Upper lobe of right lung (tissue), 1 donor: ENCODE measurements around the gene IL23A. TPM values are rescaled to one million over a fixed set of nuclear protein-coding genes. Genes with fewer than 3 reads are reported as not detected.

Source experiments
- ATAC-seq: fragments of 200-7000 bp; cut with Tn5 transposase; one replicate; pipeline ENCODE4 v1.9.1; 2020; ENCODE audit warnings: mild to moderate bottlenecking, moderate library complexity
- DNase-seq: peaks from one replicate; pipeline ENCODE4 v3.0.0-alpha.2; 2020
- H3K27ac ChIP-seq: fragments of 200-600 bp; one replicate; pipeline ENCODE4 v1.8.0; 2022
- H3K27me3 ChIP-seq: fragments of 200-600 bp; one replicate; pipeline ENCODE4 v1.8.0; 2022; ENCODE audit warnings: mild to moderate bottlenecking
- H3K36me3 ChIP-seq: fragments of 200-600 bp; one replicate; pipeline ENCODE4 v1.8.0; 2022
- H3K4me1 ChIP-seq: fragments of 200-600 bp; one replicate; pipeline ENCODE4 v1.8.0; 2022
- H3K4me3 ChIP-seq: fragments of 200-600 bp; one replicate; pipeline ENCODE4 v1.8.0; 2022; ENCODE audit warnings: mild to moderate bottlenecking
- H3K9me3 ChIP-seq: fragments of 200-600 bp; one replicate; pipeline ENCODE4 v1.8.0; 2022
- intact Hi-C: fragments of 100-400 bp; cut with DNase I; formaldehyde crosslinking; loops from one replicate; pipeline ENCODE4 v1.11.0; 2022
- total RNA-seq: library from RNA; stranded (reverse); fragmentation: NEBNext Ultra II Directional; extraction: Animal tissue kit (Norgen Biotek cat#: 25700); gene quantifications from one replicate; pipeline ENCODE4 v1.2.1, GENCODE V29; 2021
- TF ChIP-seq, protein P1 (sequence below): fragments of 200-600 bp; IDR thresholded peaks from one replicate; pipeline ENCODE4 v1.8.0; 2022; ENCODE audit warnings: antibody characterized with exemption
- donor health status: DM: no; HTN: yes; CAD: no; lungs with severe emphysema.

The IL23A gene
- total RNA-seq, 1 donor from 2014 or later = 0.81 TPM

DNA sequence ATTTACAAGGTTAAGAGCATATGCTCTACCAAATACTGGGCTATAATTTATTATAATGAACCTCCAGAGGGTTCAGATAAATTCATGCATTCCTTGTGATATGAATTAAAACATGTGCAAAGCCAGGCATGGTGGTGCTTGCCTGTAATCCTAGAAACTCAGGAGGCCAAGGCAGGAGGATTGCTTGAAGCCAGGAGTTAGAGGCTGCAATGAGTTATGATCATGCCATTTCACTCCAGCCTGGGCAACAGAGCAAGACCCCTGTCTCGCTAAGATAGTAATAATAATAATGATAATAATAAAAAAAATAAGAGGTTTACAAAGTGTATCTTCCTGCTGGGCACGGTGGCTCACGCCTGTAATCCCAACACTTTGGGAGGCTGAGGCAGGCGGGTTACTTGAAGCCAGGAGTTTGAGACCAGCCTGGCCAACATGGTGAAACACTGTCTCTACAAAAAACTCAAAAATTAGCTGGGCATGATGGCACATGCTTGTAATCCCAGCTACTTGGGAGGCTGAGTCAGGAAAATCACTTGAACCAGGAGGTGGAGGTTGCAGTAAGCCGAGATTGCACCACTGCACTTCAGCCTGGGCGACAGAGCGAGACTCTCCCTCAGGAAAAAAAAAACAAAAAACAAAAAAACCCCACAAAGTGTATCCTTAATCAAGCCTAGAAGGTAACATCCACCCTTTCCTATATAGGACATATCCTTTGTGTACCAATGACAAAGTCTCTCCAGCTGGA lies 31.3 kb upstream of the IL23A start:
- peak; percentile 25 for DNase-seq

DNA sequence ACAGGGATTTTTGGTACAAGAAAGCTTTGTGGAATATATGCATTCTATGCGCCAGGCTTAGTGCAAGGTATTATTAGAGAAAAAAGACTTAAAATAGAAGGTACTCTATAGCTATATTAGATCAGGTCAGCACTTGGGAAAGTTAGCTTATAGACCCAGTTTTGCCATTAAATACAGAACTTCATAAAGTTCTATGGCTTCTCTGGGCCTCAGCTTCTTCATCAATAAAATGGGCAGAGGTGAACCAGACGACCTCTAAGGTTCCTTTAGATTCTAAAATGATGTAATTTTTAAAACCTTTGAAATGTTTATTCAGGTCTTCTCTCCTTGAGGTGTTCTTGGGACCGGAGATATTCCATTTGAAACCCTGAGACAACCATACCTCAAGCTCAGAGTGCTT lies 30.0 kb upstream of the IL23A start:
- intact Hi-C loops = no loop called here
- Histone ChIP-seq H3K9me3 (no peaks in the 10 kb centered on the region), H3K27me3 (no peaks in the 10 kb centered on the region), H3K27ac (no peak overlapping the region), H3K36me3 (peaks cover 79% of the 10 kb centered on the region), H3K4me1 (no peaks in the 10 kb centered on the region), H3K4me3 (no peak overlapping the region)
- no peak for DNase-seq
- ATAC-seq = no peak
- TF ChIP-seq, protein P1, sequence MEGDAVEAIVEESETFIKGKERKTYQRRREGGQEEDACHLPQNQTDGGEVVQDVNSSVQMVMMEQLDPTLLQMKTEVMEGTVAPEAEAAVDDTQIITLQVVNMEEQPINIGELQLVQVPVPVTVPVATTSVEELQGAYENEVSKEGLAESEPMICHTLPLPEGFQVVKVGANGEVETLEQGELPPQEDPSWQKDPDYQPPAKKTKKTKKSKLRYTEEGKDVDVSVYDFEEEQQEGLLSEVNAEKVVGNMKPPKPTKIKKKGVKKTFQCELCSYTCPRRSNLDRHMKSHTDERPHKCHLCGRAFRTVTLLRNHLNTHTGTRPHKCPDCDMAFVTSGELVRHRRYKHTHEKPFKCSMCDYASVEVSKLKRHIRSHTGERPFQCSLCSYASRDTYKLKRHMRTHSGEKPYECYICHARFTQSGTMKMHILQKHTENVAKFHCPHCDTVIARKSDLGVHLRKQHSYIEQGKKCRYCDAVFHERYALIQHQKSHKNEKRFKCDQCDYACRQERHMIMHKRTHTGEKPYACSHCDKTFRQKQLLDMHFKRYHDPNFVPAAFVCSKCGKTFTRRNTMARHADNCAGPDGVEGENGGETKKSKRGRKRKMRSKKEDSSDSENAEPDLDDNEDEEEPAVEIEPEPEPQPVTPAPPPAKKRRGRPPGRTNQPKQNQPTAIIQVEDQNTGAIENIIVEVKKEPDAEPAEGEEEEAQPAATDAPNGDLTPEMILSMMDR = no peak

More for the DNA sequence above, 31.3 kb upstream of the IL23A start:
- peaks cover 77% of the 10 kb centered on the region for H3K36me3 ChIP-seq
- H3K4me3 ChIP-seq = no peak overlapping the region
- H3K27ac ChIP-seq = no peak overlapping the region
- H3K9me3 ChIP-seq = no peaks in the 10 kb centered on the region
- TF ChIP-seq, protein P1 = no peak
- H3K4me1 ChIP-seq = no peaks in the 10 kb centered on the region
- H3K27me3 ChIP-seq = no peaks in the 10 kb centered on the region
- intact Hi-C loops = no loop called here
- ATAC-seq = no peak

DNA sequence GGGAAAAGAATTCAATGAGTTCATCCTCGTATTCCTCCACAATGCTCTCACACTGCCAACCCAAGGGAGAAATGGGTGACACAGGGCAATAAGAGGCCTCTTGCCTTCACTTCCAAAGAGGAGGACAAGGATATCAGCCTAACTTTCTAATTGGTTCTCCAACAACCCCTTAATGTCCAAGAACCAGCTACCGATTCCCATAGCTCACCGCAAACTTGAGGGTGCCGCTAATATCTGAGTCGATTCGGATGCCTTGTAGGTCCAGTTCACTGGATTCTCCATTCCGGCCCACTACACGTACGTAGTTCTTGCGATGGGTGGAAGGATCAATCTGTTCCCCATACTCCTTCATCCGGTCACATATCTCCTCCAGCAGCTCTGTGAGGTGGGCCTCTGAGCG lies 27.7 kb upstream of the IL23A start:
- H3K4me1 ChIP-seq = peaks cover 8% of the 10 kb centered on the region
- TF ChIP-seq, protein P1 = no peak
- no peak overlapping the region for H3K4me3 ChIP-seq
- intact Hi-C loops = no loop called here
- no peak for DNase-seq
- no peaks in the 10 kb centered on the region for H3K27me3 ChIP-seq
- no peak overlapping the region for H3K27ac ChIP-seq
- peaks cover 64% of the 10 kb centered on the region for H3K36me3 ChIP-seq
- ATAC-seq = no peak
- no peaks in the 10 kb centered on the region for H3K9me3 ChIP-seq

DNA sequence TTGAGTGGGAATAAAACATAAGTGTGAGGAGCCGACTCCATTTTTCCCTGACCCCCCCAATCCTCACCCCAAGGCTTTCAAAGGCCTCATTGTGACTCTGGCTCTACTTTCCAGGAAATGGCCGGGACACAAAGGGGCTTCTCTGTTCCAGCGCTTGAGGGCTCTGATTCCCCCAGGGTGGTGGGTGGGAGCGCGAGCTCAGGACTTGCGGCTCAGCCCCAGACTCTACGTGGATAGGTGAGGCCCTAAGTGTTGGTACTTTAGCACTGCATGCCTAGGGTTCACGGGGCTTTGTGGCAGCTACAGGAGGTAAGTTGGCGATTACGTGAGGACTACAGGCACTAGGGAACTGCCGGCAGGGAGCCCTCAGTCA lies 23.4 kb upstream of the IL23A start:
- TF ChIP-seq, protein P1 = no peak
- Histone ChIP-seq H3K4me1 (peaks cover 8% of the 10 kb centered on the region), H3K27me3 (no peaks in the 10 kb centered on the region), H3K27ac (peak overlapping the region; percentile 93), H3K9me3 (no peaks in the 10 kb centered on the region), H3K36me3 (peaks cover 51% of the 10 kb centered on the region), H3K4me3 (peak overlapping the region; percentile 93)
- no peak for DNase-seq
- ATAC-seq = no peak
- intact Hi-C loops = no loop called here

DNA sequence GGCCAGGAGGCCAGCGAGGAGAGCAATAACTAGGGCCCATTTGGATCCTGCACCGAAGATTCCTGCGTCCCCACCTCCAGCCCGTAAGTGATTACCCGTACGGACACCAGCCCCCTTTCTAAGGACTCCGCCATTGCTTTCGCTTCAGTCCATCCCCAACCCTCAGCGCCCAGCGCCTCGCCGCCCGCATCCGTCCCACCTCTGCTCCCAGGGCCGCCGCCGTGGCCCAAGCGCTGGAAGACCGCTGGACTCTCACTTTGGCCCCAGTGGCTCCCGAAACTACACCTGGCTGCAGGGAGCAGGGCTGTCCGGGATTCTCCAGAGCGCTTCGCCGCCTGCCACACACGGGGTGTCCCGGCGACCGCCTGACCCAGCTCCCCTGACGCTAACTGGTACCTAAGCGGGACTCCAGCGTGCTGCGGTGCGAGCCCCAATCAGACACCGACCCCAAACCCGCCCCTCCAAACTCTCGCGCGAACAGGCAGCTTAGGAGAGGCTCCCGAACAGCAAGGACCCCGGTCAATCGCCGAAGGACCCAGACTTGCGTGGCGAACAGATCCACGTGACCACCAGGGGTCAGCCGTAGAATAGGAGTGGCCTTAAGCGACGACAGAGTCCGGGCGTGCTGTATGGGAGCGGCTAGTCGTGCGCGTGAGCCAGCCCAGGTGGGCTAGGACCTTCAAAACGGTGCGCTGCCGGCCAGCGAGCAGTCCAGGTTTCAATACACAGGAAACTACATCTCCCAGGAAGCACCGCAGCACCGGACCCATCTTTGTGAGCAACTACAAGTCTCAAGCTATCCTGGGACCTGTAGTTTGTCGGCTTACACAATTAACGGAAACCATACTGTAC lies 22.8 kb upstream of the IL23A start, which contains the start of gene CNPY2:
Gene CNPY2 (minus strand): TSS at position 367 of the 852 bp plus-strand sequence. CDS start 771 bp downstream, outside the sequence.
- peak within 1 kb of the TSS; percentile 93 for H3K4me3 ChIP-seq
- peak within 1 kb of the TSS; percentile 93 for H3K27ac ChIP-seq
- DNase-seq (peak; percentile 98), ATAC-seq (peak; percentile 96)
- TF ChIP-seq, protein P1 = no peak
- H3K4me1 ChIP-seq = peaks cover 8% of the 10 kb centered on the region
- intact Hi-C loops = no loop called here
- peaks cover 51% of the 10 kb centered on the region for H3K36me3 ChIP-seq
- no peaks in the 10 kb centered on the region for H3K9me3 ChIP-seq
- H3K27me3 ChIP-seq = no peaks in the 10 kb centered on the region
